A673 (cell line): ENCODE measurements around the gene FTCDNL1.

Experiments
- CTCF ChIP-seq: fragments of 300-800, 200-600 bp; sonication (generic); conservative IDR thresholded peaks from 2 replicates; pipeline ENCODE4 v1.5.1; 2017; ENCODE audit warnings: low read depth, mild to moderate bottlenecking, antibody characterized with exemption, low read length, moderate library complexity, mixed read lengths
- EZH2 ChIP-seq: fragments of 200-600 bp; sonication (generic); IDR thresholded peaks from 2 replicates; pipeline ENCODE4 v1.6.1; 2017; ENCODE audit warnings: borderline replicate concordance, low read depth, mild to moderate bottlenecking, mixed read lengths, antibody characterized with exemption, low read length; ENCODE audit not compliant: poor library complexity, severe bottlenecking

GRCh38 chr2:199874209-199874608, 23.2 kb upstream of the FTCDNL1 start:
- TF ChIP-seq CTCF (no peak), EZH2 (no peak)
